HCT116 (cell line): ENCODE results near the gene TBL1X. TPM values are rescaled to one million over a fixed set of nuclear protein-coding genes. Genes with fewer than 3 reads are reported as not detected.

ENCODE experiments used
- ATAC-seq: fragments of 200-7000 bp; cut with Tn5 transposase; 2 replicates; pipeline ENCODE4 v1.9.1; 2020; ENCODE audit warnings: mild to moderate bottlenecking, moderate library complexity
- BruUV-seq: library from RNA; stranded (reverse); fragments of 400-500 nt; replicated peaks from 2 replicates; lab custom pipeline; 2021; lab: Mats Ljungman, UMichigan
- CTCF ChIA-PET: fragments of 300-600 bp; sonication (Branson Sonifier 250); formaldehyde crosslinking; loops from one replicate; lab custom pipeline; 2021; ENCODE audit warnings: antibody characterized with exemption; lab: Charles Lee
- POLR2A ChIA-PET: fragments of 300-600, 350-600 bp; sonication (Branson Sonifier 250); formaldehyde crosslinking; loops from one replicate; lab custom pipeline; 2021; ENCODE audit warnings: antibody characterized with exemption; lab: Charles Lee
- RAD21 ChIA-PET, 2 experiments: fragments of 300-600 bp; sonication (Branson Sonifier 250); formaldehyde crosslinking; loops; one replicate each; lab custom pipeline; 2023; ENCODE audit warnings: low total read pairs in 2 of 2; ENCODE audit not compliant: uncharacterized antibody in 2 of 2, unreplicated experiment in 2 of 2, low non-redundant PET in 1 of 2; lab: Charles Lee
- DNase-seq: peaks from one replicate; pipeline ENCODE4 v3.0.0-alpha.2; 2010; ENCODE audit warnings: low read depth, low spot score
- H2AFZ ChIP-seq: fragments of 200-600 bp; shearing (Covaris generic), sonication (generic); 2 replicates; pipeline ENCODE4 v1.6.1; 2017; ENCODE audit warnings: low read depth, mixed run types, mixed read lengths, antibody characterized with exemption, low read length; ENCODE audit not compliant: poor library complexity, severe bottlenecking
- H3K27ac ChIP-seq: 2 replicates; pipeline ENCODE4 v1.5.1; 2012; ENCODE audit warnings: low read depth, low read length
- H3K27me3 ChIP-seq: fragments of 200-600 bp; sonication (generic); 2 replicates; pipeline ENCODE4 v1.6.1; 2016; ENCODE audit warnings: mixed run types, low read length, mixed read lengths; ENCODE audit not compliant: insufficient read depth
- H3K36me3 ChIP-seq, 2 experiments: fragments of 200-500 bp in 1 of 2; fragments of 200-600 bp in 1 of 2; sonication (Bioruptor generic) in 1 of 2; sonication (generic) in 1 of 2; 2 replicates each; pipeline versions ENCODE4 v1.5.1 to v1.6.1; 2014 to 2016; ENCODE audit warnings: low read length in 2 of 2, inconsistent platforms in 1 of 2, mixed read lengths in 1 of 2, mixed run types in 1 of 2; ENCODE audit not compliant: insufficient read depth in 2 of 2, control insufficient read depth in 1 of 2
- H3K4me1 ChIP-seq, 2 experiments: fragments of 200-600 bp in 1 of 2; sonication (generic) in 1 of 2; 2 replicates each; pipeline versions ENCODE4 v1.5.1 to v1.6.1; 2012 to 2017; ENCODE audit warnings: low read length in 2 of 2, inconsistent platforms in 1 of 2, mild to moderate bottlenecking in 1 of 2, mixed read lengths in 1 of 2, mixed run types in 1 of 2, moderate library complexity in 1 of 2; ENCODE audit not compliant: insufficient read depth in 2 of 2, control insufficient read depth in 1 of 2
- H3K4me2 ChIP-seq: fragments of 200-600 bp; sonication (generic); 2 replicates; pipeline ENCODE4 v1.6.1; 2017; ENCODE audit warnings: mixed run types, low read length, mixed read lengths
- H3K4me3 ChIP-seq, 2 experiments: fragments of 200-600 bp in 1 of 2; sonication (generic) in 1 of 2; replicated peaks in 1 of 2; 2 replicates each; pipeline ENCODE4 v1.5.1; 2011 to 2016; ENCODE audit warnings: low read length in 2 of 2, control low read depth in 1 of 2, low read depth in 1 of 2, mild to moderate bottlenecking in 1 of 2, mixed read lengths in 1 of 2, mixed run types in 1 of 2
- H3K79me2 ChIP-seq: fragments of 200-600 bp; sonication (generic); 2 replicates; pipeline ENCODE4 v1.6.1; 2017; ENCODE audit warnings: mild to moderate bottlenecking, mixed run types, low read length, moderate library complexity, mixed read lengths; ENCODE audit not compliant: insufficient read depth
- H3K9ac ChIP-seq: fragments of 200-600 bp; sonication (generic); 2 replicates; pipeline ENCODE4 v1.6.1; 2016; ENCODE audit warnings: low read length, mixed read lengths
- H3K9me2 ChIP-seq: fragments of 200-600 bp; sonication (generic), shearing (Covaris generic); 2 replicates; pipeline ENCODE4 v1.6.1; 2017; ENCODE audit warnings: mixed run types, mild to moderate bottlenecking, moderate library complexity; ENCODE audit not compliant: insufficient read depth
- H3K9me3 ChIP-seq, 2 experiments: fragments of 200-500 bp in 1 of 2; fragments of 200-600 bp in 1 of 2; sonication (Bioruptor generic) in 1 of 2; sonication (generic) in 1 of 2; 2 replicates each; pipeline ENCODE4 v1.6.1; 2014 to 2017; ENCODE audit warnings: low read length in 2 of 2, mixed read lengths in 2 of 2, inconsistent platforms in 1 of 2, low read depth in 1 of 2, mild to moderate bottlenecking in 1 of 2, mixed run types in 1 of 2, moderate library complexity in 1 of 2; ENCODE audit not compliant: control insufficient read depth in 1 of 2, insufficient read depth in 1 of 2
- H4K20me1 ChIP-seq: fragments of 200-600 bp; sonication (generic), shearing (Covaris generic); 2 replicates; pipeline ENCODE4 v1.6.1; 2017; ENCODE audit warnings: mixed run types, mild to moderate bottlenecking, moderate library complexity; ENCODE audit not compliant: insufficient read depth
- CBX3 ChIP-seq: IDR thresholded peaks from 2 replicates; pipeline ENCODE4 v1.6.1; 2012; ENCODE audit warnings: low read depth
- ELF1 ChIP-seq: IDR thresholded peaks from 2 replicates; pipeline ENCODE4 v1.6.1; 2012; ENCODE audit warnings: low read depth, borderline replicate concordance
- EZH2phosphoT487 ChIP-seq: fragments of 200-600 bp; IDR thresholded peaks from 2 replicates; pipeline ENCODE4 v1.6.1; 2018; ENCODE audit warnings: antibody characterized with exemption, borderline replicate concordance
- RAD21 ChIP-seq: IDR thresholded peaks from 2 replicates; pipeline ENCODE4 v1.6.1; 2012; ENCODE audit warnings: low read depth, mild to moderate bottlenecking
- YY1 ChIP-seq: IDR thresholded peaks from 2 replicates; pipeline ENCODE4 v1.6.1; 2011; ENCODE audit warnings: low read length, low read depth, moderate library complexity, mild to moderate bottlenecking; ENCODE audit not compliant: insufficient replicate concordance; ENCODE audit errors: extremely low read depth
- intact Hi-C: fragments of 100-400 bp; cut with micrococcal nuclease; formaldehyde crosslinking; loops from 2 replicates; pipeline ENCODE4 v1.10.0; 2022
- total RNA-seq: library from RNA; stranded (reverse); gene quantifications from one replicate; pipeline ENCODE4 v1.2.1, GENCODE V29; 2021; ENCODE audit not compliant: unreplicated experiment
- TF ChIP-seq, protein P1 (sequence below): IDR thresholded peaks from 2 replicates; pipeline ENCODE4 v1.6.1; 2012
- TF ChIP-seq, protein P2 (sequence below): IDR thresholded peaks from 2 replicates; pipeline ENCODE4 v1.6.1; 2011; ENCODE audit warnings: mild to moderate bottlenecking, low read length, moderate library complexity; ENCODE audit not compliant: insufficient replicate concordance; ENCODE audit errors: extremely low read depth

The TBL1X gene
- total RNA-seq, 1 experiment from 2014 or later: 37.8 TPM

DNA sequence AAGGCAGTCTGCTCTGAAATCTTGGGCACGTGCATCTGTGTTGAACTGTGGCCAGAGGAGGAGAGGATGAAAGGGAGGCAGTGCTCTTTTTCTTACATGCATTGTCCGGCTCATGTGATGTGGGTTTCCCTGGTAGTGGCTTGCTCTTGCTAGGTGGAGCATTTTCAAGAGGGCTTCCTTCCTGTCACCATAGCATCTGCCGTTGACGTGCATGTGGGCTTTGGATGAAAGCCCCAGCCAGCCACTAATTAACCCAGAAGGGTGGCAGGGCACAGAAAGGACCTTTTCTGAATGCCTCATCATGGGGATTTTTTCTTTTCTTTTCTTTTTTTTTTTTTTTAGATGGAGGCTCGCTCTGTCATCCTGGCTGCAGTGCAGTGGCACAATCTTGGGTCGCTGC is 179.5 kb downstream of the TBL1X start:
- BruUV-seq: no TSS peak
- H3K9me3 ChIP-seq: no peaks in the 10 kb centered on the region
- H3K36me3 ChIP-seq: no peaks in the 10 kb centered on the region
- TF ChIP-seq, protein P1, sequence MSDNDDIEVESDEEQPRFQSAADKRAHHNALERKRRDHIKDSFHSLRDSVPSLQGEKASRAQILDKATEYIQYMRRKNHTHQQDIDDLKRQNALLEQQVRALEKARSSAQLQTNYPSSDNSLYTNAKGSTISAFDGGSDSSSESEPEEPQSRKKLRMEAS: no peak
- no peak for TF ChIP-seq EZH2phosphoT487
- TF ChIP-seq, protein P2, sequence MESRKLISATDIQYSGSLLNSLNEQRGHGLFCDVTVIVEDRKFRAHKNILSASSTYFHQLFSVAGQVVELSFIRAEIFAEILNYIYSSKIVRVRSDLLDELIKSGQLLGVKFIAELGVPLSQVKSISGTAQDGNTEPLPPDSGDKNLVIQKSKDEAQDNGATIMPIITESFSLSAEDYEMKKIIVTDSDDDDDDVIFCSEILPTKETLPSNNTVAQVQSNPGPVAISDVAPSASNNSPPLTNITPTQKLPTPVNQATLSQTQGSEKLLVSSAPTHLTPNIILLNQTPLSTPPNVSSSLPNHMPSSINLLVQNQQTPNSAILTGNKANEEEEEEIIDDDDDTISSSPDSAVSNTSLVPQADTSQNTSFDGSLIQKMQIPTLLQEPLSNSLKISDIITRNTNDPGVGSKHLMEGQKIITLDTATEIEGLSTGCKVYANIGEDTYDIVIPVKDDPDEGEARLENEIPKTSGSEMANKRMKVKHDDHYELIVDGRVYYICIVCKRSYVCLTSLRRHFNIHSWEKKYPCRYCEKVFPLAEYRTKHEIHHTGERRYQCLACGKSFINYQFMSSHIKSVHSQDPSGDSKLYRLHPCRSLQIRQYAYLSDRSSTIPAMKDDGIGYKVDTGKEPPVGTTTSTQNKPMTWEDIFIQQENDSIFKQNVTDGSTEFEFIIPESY: no peak
- no peak for TF ChIP-seq RAD21
- no peak for TF ChIP-seq YY1
- TF ChIP-seq CBX3: no peak
- no peak for TF ChIP-seq ELF1
- H3K79me2 ChIP-seq: no peaks in the 10 kb centered on the region
- no peak overlapping the region for H3K4me2 ChIP-seq
- ChIA-PET CTCF (no interaction called here), POLR2A (no interaction called here), RAD21 (no interaction called here)
- ATAC-seq (no peak), DNase-seq (no peak)
- H3K27me3 ChIP-seq: no peaks in the 10 kb centered on the region
- H2AFZ ChIP-seq: no peak overlapping the region
- no peak overlapping the region for H3K27ac ChIP-seq
- H3K9me2 ChIP-seq: no peaks in the 10 kb centered on the region
- intact Hi-C loops: no loop called here
- H3K9ac ChIP-seq: no peak overlapping the region
- H3K4me1 ChIP-seq: no peaks in the 10 kb centered on the region
- no peaks in the 10 kb centered on the region for H4K20me1 ChIP-seq
- no peak overlapping the region for H3K4me3 ChIP-seq
